ENCODE data around the gene NOTCH3.

DNA sequence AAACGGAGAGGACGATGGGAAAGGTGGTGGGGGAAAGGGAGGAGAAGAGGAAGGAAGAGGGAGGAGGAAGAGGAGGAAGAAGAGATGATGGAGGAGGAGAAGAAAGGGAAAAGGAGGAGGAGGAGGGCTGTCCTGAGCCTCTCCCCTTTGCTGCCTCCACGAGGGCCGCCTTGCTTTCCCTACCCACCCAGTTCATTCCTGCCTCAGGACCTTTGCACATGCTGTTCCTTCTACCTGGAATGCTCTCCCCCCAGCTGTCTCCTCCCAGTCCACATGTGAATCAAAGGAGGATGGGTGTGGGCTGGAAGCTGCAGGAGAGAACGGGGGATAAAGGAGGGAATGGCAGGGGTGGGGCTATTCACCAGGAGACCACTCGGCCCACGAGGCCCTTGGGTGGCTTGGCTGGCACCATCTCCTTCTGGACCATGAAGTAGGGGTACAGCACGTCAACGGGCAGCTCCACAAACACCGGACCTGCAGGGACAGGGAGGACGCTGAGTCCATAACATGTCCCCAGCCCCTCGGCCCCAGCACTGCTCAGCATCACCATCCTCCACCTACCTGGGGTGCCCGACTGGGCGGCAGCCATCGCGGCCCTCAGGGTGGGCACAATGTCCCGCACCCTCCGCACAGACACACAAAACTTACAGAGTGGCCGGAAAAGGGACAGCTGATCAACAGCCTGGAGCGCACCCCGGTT lies 78.3 kb downstream of the NOTCH3 start:
- TF ChIP-seq POLR2AphosphoS5 (IDR thresholded peaks at IDR 0.05; ENCODE audit: low read depth, low read length), result no peak
- TF ChIP-seq JUN (IDR thresholded peaks at IDR 0.05; ENCODE audit: low read depth, low read length), result no peak
- TF ChIP-seq ZNF274 (IDR thresholded peaks at IDR 0.05; ENCODE audit: borderline replicate concordance, extremely low read depth, low read length), result no peak
- no peak for TF ChIP-seq POLR2A (IDR thresholded peaks at IDR 0.05; ENCODE audit: control extremely low read depth in 1 of 2, low read depth in 2 of 2, low read length in 2 of 2)
- TF ChIP-seq SP1 (IDR thresholded peaks at IDR 0.05; ENCODE audit: low read depth, low read length), result no peak
- TF ChIP-seq, protein P1, sequence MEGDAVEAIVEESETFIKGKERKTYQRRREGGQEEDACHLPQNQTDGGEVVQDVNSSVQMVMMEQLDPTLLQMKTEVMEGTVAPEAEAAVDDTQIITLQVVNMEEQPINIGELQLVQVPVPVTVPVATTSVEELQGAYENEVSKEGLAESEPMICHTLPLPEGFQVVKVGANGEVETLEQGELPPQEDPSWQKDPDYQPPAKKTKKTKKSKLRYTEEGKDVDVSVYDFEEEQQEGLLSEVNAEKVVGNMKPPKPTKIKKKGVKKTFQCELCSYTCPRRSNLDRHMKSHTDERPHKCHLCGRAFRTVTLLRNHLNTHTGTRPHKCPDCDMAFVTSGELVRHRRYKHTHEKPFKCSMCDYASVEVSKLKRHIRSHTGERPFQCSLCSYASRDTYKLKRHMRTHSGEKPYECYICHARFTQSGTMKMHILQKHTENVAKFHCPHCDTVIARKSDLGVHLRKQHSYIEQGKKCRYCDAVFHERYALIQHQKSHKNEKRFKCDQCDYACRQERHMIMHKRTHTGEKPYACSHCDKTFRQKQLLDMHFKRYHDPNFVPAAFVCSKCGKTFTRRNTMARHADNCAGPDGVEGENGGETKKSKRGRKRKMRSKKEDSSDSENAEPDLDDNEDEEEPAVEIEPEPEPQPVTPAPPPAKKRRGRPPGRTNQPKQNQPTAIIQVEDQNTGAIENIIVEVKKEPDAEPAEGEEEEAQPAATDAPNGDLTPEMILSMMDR (IDR thresholded peaks at IDR 0.05; ENCODE audit: control extremely low read depth in 1 of 3, insufficient read depth in 1 of 3, low read depth in 1 of 3, low read length in 3 of 3), result no peak
- TF ChIP-seq EZH2 (IDR thresholded peaks at IDR 0.05; ENCODE audit: low read depth, low read length, severe bottlenecking), result no peak
- TF ChIP-seq RAD21 (IDR thresholded peaks at IDR 0.05 in 1 of 2, conservative IDR thresholded peaks at IDR 0.05 in 1 of 2; ENCODE audit: low read depth in 2 of 2, low read length in 2 of 2), result no peak
- no peak for TF ChIP-seq MAX (IDR thresholded peaks at IDR 0.05)
- no peak for TF ChIP-seq GABPA (IDR thresholded peaks at IDR 0.05; ENCODE audit: borderline replicate concordance, insufficient read depth, low read length)

All from H1 (cell line).